Right lobe of liver (tissue), 4 donors: Measurements from ENCODE around the gene SORBS2.

Experiments
- CTCF ChIP-seq, 4 donors: fragments of 200-600 bp in 3 of 4; fragments of 450-650 bp in 1 of 4; IDR thresholded peaks; one replicate each; pipeline versions ENCODE4 v1.5.1 to v1.8.0; 2016 to 2022; ENCODE audit warnings: antibody characterized with exemption in 4 of 4, mild to moderate bottlenecking in 2 of 4
- POLR2A ChIP-seq: fragments of 450-650 bp; IDR thresholded peaks from one replicate; pipeline ENCODE4 v1.6.1; 2017; ENCODE audit warnings: antibody characterized with exemption, mild to moderate bottlenecking
- donor health status: DM: no; HTN: no; CAD: no.
- donor health status: DM: no; HTN: no; CAD: no.
- donor health status: DM: no; HTN: yes; CAD: no.

- TF ChIP-seq CTCF (IDR thresholded peaks at IDR 0.05) (no peak), POLR2A (no peak)
Observed at GRCh38 chr4:185651851-185652250, 160.1 kb downstream of the SORBS2 start.
